GM23338 (cell line): ENCODE data around the gene JDP2. TPM values are rescaled to one million over a fixed set of nuclear protein-coding genes. Genes with fewer than 3 reads are reported as not detected.

ENCODE experiments used
- ATAC-seq: fragments of 200-7000 bp; cut with Tn5 transposase; 3 replicates; pipeline ENCODE4 v1.9.1; 2020
- DNase-seq: peaks from one replicate; pipeline ENCODE4 v3.0.0-alpha.2; 2015; ENCODE audit warnings: low spot score
- H2AFZ ChIP-seq: fragments of 200-600 bp; sonication (generic); 2 replicates; pipeline ENCODE4 v1.8.0; 2016; ENCODE audit warnings: antibody characterized with exemption, mild to moderate bottlenecking, moderate library complexity
- H3F3A ChIP-seq: fragments of 200-600 bp; sonication (generic); replicated peaks from 2 replicates; pipeline ENCODE4 v1.8.0; 2017; ENCODE audit warnings: antibody characterized with exemption, mixed run types, low read depth
- H3K27ac ChIP-seq: fragments of 200-600 bp; sonication (generic); 2 replicates; pipeline ENCODE4 v1.6.1; 2016; ENCODE audit warnings: low read depth
- H3K27me3 ChIP-seq: fragments of 200-600 bp; sonication (generic); 2 replicates; pipeline ENCODE4 v1.8.0; 2016; ENCODE audit warnings: mild to moderate bottlenecking, mixed run types, moderate library complexity; ENCODE audit not compliant: insufficient read depth
- H3K36me3 ChIP-seq: fragments of 200-600 bp; sonication (generic); 2 replicates; pipeline ENCODE4 v1.8.0; 2016; ENCODE audit warnings: mild to moderate bottlenecking; ENCODE audit not compliant: insufficient read depth
- H3K4me1 ChIP-seq: fragments of 200-600 bp; sonication (generic); 2 replicates; pipeline ENCODE4 v1.8.0; 2016; ENCODE audit warnings: mild to moderate bottlenecking, moderate library complexity; ENCODE audit not compliant: insufficient read depth
- H3K4me2 ChIP-seq: fragments of 200-600 bp; sonication (generic); 2 replicates; pipeline ENCODE4 v1.7.1; 2017; ENCODE audit warnings: mixed run types
- H3K4me3 ChIP-seq: fragments of 200-600 bp; sonication (generic); 2 replicates; pipeline ENCODE4 v1.6.1; 2016; ENCODE audit warnings: mixed run types
- H3K79me2 ChIP-seq: fragments of 200-600 bp; sonication (generic); replicated peaks from 2 replicates; pipeline ENCODE4 v1.8.0; 2017; ENCODE audit warnings: mild to moderate bottlenecking; ENCODE audit not compliant: insufficient read depth
- H3K9me2 ChIP-seq: fragments of 200-600 bp; sonication (generic); 2 replicates; pipeline ENCODE4 v1.8.0; 2017; ENCODE audit not compliant: insufficient read depth
- H4K20me1 ChIP-seq: fragments of 200-600 bp; sonication (generic); replicated peaks from 2 replicates; pipeline ENCODE4 v1.8.0; 2017; ENCODE audit warnings: mild to moderate bottlenecking; ENCODE audit not compliant: insufficient read depth
- H3K27ac Mint-ChIP-seq: 2 replicates; pipeline ENCODE4 v1.8.0; 2020; ENCODE audit warnings: inconsistent platforms, mild to moderate bottlenecking, moderate library complexity, mixed read lengths
- H3K27me3 Mint-ChIP-seq: 3 replicates; pipeline ENCODE4 v1.8.0; 2022; ENCODE audit warnings: low read depth, mild to moderate bottlenecking, moderate library complexity, mixed read lengths, inconsistent platforms; ENCODE audit not compliant: insufficient read depth, poor library complexity
- H3K36me3 Mint-ChIP-seq: 3 replicates; pipeline ENCODE4 v1.8.0; 2021; ENCODE audit warnings: low read depth, mild to moderate bottlenecking, inconsistent platforms, moderate library complexity, mixed read lengths
- H3K4me1 Mint-ChIP-seq: 3 replicates; pipeline ENCODE4 v1.8.0; 2020; ENCODE audit warnings: mild to moderate bottlenecking, inconsistent platforms, mixed read lengths
- H3K4me3 Mint-ChIP-seq: 3 replicates; pipeline ENCODE4 v1.8.0; 2021; ENCODE audit warnings: moderate library complexity, mild to moderate bottlenecking, inconsistent platforms, mixed read lengths
- H3K9me3 Mint-ChIP-seq: 3 replicates; pipeline ENCODE4 v1.8.0; 2020; ENCODE audit warnings: moderate library complexity, mild to moderate bottlenecking, inconsistent platforms, mixed read lengths
- CREB1 ChIP-seq: fragments of 250-450 bp; sonication (Bioruptor Pico); IDR thresholded peaks from 2 replicates; pipeline ENCODE4 v1.5.0; 2020; ENCODE audit warnings: low read depth, mild to moderate bottlenecking, moderate library complexity
- CTCF ChIP-seq, 2 experiments: fragments of 200-600 bp in 1 of 2; sonication (generic) in 1 of 2; conservative IDR thresholded peaks; 2 replicates each; pipeline versions ENCODE4 v1.5.1 to v1.6.1; 2016 to 2017; ENCODE audit warnings: antibody characterized with exemption in 2 of 2, low read depth in 2 of 2, mild to moderate bottlenecking in 2 of 2, moderate library complexity in 1 of 2
- ETS1 ChIP-seq: IDR thresholded peaks from 2 replicates; pipeline ENCODE4 v1.6.1; 2016; ENCODE audit warnings: antibody characterized with exemption
- EZH2 ChIP-seq: fragments of 200-600 bp; sonication (generic); IDR thresholded peaks from one replicate; pipeline ENCODE4 v1.8.0; 2017; ENCODE audit warnings: antibody characterized with exemption, mild to moderate bottlenecking, low read depth; ENCODE audit not compliant: unreplicated experiment
- EZH2phosphoT487 ChIP-seq: fragments of 200-600 bp; sonication (generic); IDR thresholded peaks from one replicate; pipeline ENCODE4 v1.8.1; 2018; ENCODE audit warnings: antibody characterized with exemption; ENCODE audit not compliant: unreplicated experiment
- JUNB ChIP-seq: IDR thresholded peaks from one replicate; pipeline ENCODE4 v1.6.1; 2016; ENCODE audit warnings: antibody characterized with exemption; ENCODE audit not compliant: unreplicated experiment
- NANOG ChIP-seq: IDR thresholded peaks from 2 replicates; pipeline ENCODE4 v1.6.1; 2016; ENCODE audit warnings: antibody characterized with exemption, borderline replicate concordance
- POLR2AphosphoS5 ChIP-seq: IDR thresholded peaks from 2 replicates; pipeline ENCODE4 v1.6.1; 2016; ENCODE audit warnings: antibody characterized with exemption, low read depth
- REST ChIP-seq: IDR thresholded peaks from one replicate; pipeline ENCODE4 v1.6.1; 2018; ENCODE audit warnings: antibody characterized with exemption; ENCODE audit not compliant: unreplicated experiment
- STAT1 ChIP-seq: IDR thresholded peaks from one replicate; pipeline ENCODE4 v1.6.1; 2016; ENCODE audit warnings: antibody characterized with exemption; ENCODE audit not compliant: unreplicated experiment
- ZNF114 ChIP-seq: fragments of 250-450 bp; sonication (Bioruptor Pico); IDR thresholded peaks from 2 replicates; pipeline ENCODE4 v1.5.0; 2020; ENCODE audit warnings: mild to moderate bottlenecking, moderate library complexity
- ZNF331 ChIP-seq: fragments of 250-450 bp; sonication (Bioruptor Pico); IDR thresholded peaks from 2 replicates; pipeline ENCODE4 v1.5.0; 2020; ENCODE audit warnings: low read depth, mild to moderate bottlenecking, moderate library complexity
- ZNF462 ChIP-seq: fragments of 250-450 bp; sonication (Bioruptor Pico); IDR thresholded peaks from 2 replicates; pipeline ENCODE4 v1.5.0; 2020; ENCODE audit warnings: mild to moderate bottlenecking, moderate library complexity
- polyA plus RNA-seq: library from polyadenylated mRNA; unstranded; fragments of >200 nt; fragmentation: Nextera tagmentation; extraction: Ambion mirVana; gene quantifications from 2 replicates; pipeline ENCODE4 v1.2.1, GENCODE V29; 2016
- total RNA-seq: library from RNA; depleted of rRNA; stranded (reverse); fragments of >200 nt; shearing (Covaris generic); gene quantifications from 2 replicates; pipeline ENCODE4 v1.2.3, GENCODE V29; 2014

The JDP2 gene
- total and polyA plus RNA-seq, 2 experiments from 2014 or later = 12.5 to 38.9 TPM

GRCh38 chr14:75392686-75393641, 34.9 kb upstream of the JDP2 start:
- H3K79me2 ChIP-seq = no peaks in the 10 kb centered on the region
- no peaks in the 10 kb centered on the region for H3K36me3 Mint-ChIP-seq
- H3K4me3 Mint-ChIP-seq = no peak overlapping the region
- H3K4me1 ChIP-seq = peaks cover 12% of the 10 kb centered on the region
- H4K20me1 ChIP-seq = no peaks in the 10 kb centered on the region
- no peaks in the 10 kb centered on the region for H3K27me3 ChIP-seq
- no peak overlapping the region; the same call in 1 of the 2 replicates for H3K27ac ChIP-seq
- H3K27me3 Mint-ChIP-seq = peaks cover 5% of the 10 kb centered on the region
- no peak for TF ChIP-seq ZNF331 (CRISPR knock-in tag)
- no peak for TF ChIP-seq EZH2phosphoT487
- TF ChIP-seq CTCF (conservative IDR thresholded peaks at IDR 0.05; ENCODE audit: low read depth in 2 of 2) = no peak
- no peak for TF ChIP-seq ZNF114 (CRISPR knock-in tag)
- TF ChIP-seq ZNF462 (CRISPR knock-in tag) = no peak
- no peak for TF ChIP-seq CREB1 (CRISPR knock-in tag)
- TF ChIP-seq POLR2AphosphoS5 = no peak
- TF ChIP-seq ETS1 = no peak
- no peak for TF ChIP-seq REST
- no peak for TF ChIP-seq EZH2
- no peak for TF ChIP-seq NANOG
- no peak for TF ChIP-seq STAT1
- no peak for TF ChIP-seq JUNB
- no peaks in the 10 kb centered on the region for H3F3A ChIP-seq
- no peaks in the 10 kb centered on the region for H3K36me3 ChIP-seq
- 0 out of 2 replicates have a peak overlapping the region, but pooled peaks have one; percentile 3 for H3K4me2 ChIP-seq
- no peak overlapping the region for H3K27ac Mint-ChIP-seq
- H3K4me1 Mint-ChIP-seq = peaks cover 14% of the 10 kb centered on the region
- H3K9me2 ChIP-seq = 0 out of 2 replicates have a peak, but pooled peaks cover 3% of the 10 kb centered on the region
- DNase-seq (peak; percentile 37), ATAC-seq (peak; percentile 84)
- no peaks in the 10 kb centered on the region; the same call in 2 of the 3 replicates for H3K9me3 Mint-ChIP-seq
- no peak overlapping the region for H3K4me3 ChIP-seq
- peak overlapping the region; percentile 97 for H2AFZ ChIP-seq
